GM19372 (cell line): ENCODE results near the gene AIG1.
"Not testable (repeated sequence)": the region's sequence is repeated elsewhere in the genome, so short reads cannot be mapped to it uniquely, and the experiment has no call there.

ENCODE experiments used
- ATAC-seq: cut with Tn5 transposase; IDR thresholded peaks from one replicate; pipeline ENCODE4 v1.9.1; 2021; ENCODE audit warnings: mild to moderate bottlenecking, low read depth, moderate library complexity; ENCODE audit not compliant: unreplicated experiment

The AIG1 gene

GRCh38 chr6:143055213-143055612 lies 5.5 kb upstream of the AIG1 start:
- ATAC-seq = no peak

DNA sequence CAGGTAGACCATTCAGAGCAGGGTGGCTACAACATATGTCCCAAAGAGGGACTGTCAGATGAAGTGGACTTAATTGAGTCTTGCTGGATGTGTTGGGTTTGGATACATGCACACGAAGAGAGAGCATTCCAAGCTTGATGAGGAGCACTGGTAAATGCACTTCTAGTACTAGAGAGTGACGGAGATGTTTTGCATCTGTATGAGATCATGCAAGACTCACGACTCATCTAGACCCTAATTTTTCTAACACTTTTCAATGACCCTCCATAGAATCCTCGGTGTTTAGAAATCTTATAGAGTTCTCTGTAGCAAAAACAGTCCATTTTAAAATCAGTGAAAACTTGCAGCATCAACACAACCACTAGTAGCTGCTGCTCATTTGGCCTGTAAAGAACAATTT lies 4.8 kb upstream of the AIG1 start:
- ATAC-seq = no peak

DNA sequence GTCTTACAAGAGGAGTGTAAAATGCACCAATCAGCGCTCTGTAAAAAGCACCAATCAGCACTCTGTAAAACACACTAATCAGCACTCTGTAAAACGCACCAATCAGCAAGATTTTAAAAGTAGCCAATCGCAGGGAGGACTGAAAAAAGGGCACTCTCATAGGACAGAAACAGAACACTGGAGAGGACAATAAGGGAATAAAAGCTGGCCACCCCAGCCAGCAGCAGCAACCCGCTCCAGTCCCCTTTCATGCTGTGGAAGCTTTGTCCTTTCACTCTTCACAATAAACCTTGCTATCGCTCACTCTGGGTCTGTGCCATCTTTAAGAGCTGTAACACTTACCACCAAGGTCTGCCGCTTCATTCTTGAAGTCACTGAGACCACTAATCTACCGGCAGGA lies 1.7 kb upstream of the AIG1 start:
- ATAC-seq = no peak

- ATAC-seq = no peak
Observed at GRCh38 chr6:143059663-143060353, 881 bp upstream of the AIG1 start.

- ATAC-seq = peak; percentile 76
Observed at GRCh38 chr6:143060354-143060805, 309 bp upstream of the AIG1 start.

- ATAC-seq = no peak
Observed at GRCh38 chr6:143061597-143062385, 1.1 kb downstream of the AIG1 start.

DNA sequence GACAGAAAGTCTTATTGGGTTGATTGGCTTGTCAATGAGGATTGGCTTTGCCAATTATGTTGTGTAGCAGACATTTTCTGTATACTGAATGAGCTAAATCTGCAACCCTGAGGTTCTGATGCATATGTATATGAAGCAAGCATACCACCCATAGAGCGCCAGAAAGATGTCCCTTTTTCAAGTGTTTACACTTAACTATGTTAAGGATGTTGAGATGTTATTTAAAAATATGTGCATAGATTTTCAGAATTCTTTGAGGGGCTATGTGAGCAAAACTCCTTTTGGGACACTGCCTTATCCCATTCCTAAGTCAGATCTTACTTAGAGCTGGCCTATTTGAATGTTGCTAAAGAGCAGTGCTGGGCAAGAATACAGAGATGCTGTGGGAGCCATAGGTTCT lies 1.9 kb downstream of the AIG1 start:
- no peak for ATAC-seq

- no peak for ATAC-seq
Observed at GRCh38 chr6:143063631-143064030, 2.9 kb downstream of the AIG1 start.

GRCh38 chr6:143064271-143064670 lies 3.6 kb downstream of the AIG1 start:
- no peak for ATAC-seq

- ATAC-seq = no peak
Observed at GRCh38 chr6:143064951-143065683, 4.4 kb downstream of the AIG1 start.

GRCh38 chr6:143068001-143068400 lies 7.3 kb downstream of the AIG1 start:
- ATAC-seq = no peak

GRCh38 chr6:143074101-143074500 lies 13.4 kb downstream of the AIG1 start:
- ATAC-seq = no peak

- ATAC-seq = no peak
Observed at GRCh38 chr6:143074670-143075318, 14.1 kb downstream of the AIG1 start.

DNA sequence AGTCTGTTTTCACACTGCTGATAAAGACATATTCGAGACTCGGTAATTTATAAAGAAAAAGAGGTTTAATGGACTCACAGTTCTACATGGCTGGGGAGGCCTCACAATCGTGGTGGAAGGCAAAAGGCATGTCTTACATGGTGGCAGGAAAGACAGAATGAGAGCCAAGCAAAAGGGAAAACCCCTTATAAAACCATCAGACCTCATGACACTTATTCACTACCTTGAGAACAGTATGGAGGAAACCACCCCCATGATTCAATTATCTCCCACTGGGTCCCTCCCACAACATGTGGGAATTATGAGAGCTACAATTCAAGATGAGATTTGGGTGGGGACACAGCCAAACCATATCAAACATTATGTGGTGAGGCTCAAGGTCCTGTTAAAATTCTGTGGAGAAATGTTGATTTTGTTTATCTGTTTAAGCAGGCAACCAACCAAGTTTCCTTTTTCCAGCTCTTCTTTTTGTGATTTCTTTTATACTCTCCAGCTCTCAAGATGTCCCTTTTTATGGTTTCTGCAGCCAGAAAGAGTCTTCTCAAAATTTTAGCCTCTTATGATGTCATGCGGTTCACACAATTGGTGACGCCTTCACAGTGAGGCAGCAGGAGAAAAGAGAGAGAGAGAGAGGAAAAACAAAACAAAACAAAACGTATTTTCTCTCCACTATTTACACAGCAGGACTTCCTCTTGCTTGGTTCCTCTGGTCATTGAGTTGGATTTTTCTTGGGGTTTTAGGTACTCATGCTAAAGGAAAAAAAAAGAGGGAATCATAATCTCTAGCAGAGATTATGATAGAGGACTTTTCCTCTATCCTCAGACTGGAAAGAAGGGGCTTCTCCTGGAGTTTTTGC lies 18.0 kb downstream of the AIG1 start:
- ATAC-seq = no peak

DNA sequence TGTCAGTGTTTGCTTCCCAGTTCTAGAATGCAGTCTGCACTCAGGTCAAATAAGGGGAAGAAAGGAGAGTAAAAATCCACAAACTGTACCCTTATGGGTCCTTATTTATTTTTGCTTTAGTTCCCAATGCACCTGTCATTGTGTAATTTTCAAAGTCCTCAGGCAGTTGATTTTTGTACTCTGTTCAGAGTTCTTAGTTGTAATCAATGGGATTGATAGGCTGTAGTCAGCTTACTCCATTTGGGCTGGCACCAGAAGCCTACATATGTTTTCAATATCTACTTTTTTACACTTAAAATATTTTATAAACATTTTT lies 18.6 kb downstream of the AIG1 start:
- ATAC-seq = no peak

- not testable (repeated sequence) for ATAC-seq
Observed at GRCh38 chr6:143082274-143082673, 21.6 kb downstream of the AIG1 start.

DNA sequence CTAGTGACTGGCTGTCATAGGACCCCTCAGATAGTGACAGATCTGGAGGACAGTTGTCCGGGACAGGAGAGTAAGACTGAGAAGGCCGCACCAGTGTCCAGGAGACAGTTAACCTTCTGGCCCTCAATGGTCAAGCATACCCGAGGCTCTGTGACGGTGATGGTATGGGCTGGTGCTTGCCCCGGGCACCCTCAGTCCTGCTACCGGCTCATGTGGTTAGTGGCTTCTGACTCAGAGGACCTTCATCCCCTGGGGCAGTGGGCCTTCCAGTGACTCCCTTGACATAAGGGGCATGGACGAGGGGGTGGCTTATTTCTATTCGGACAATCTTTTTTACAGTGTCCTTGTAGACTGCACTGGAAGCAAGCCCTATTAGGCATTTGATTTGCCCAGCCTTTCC lies 23.3 kb downstream of the AIG1 start:
- not testable (repeated sequence) for ATAC-seq

- not testable (repeated sequence) for ATAC-seq
Observed at GRCh38 chr6:143087335-143087734, 26.6 kb downstream of the AIG1 start.

- no peak for ATAC-seq
Observed at GRCh38 chr6:143087856-143088255, 27.2 kb downstream of the AIG1 start.
